GM12878 (cell line): ENCODE data around the gene CDC6. TPM values are rescaled to one million over a fixed set of nuclear protein-coding genes. Genes with fewer than 3 reads are reported as not detected.

Source experiments
- CBX5 ChIP-seq: sonication (generic); IDR thresholded peaks from 2 replicates; pipeline ENCODE4 v1.6.1; 2016; ENCODE audit warnings: low read depth, moderate library complexity, mild to moderate bottlenecking, inconsistent platforms
- RB1 ChIP-seq: fragments of 450-650 bp; formaldehyde crosslinking; IDR thresholded peaks from 2 replicates; pipeline ENCODE4 v1.6.1; 2017; ENCODE audit warnings: mild to moderate bottlenecking, borderline replicate concordance
- polyA plus RNA-seq, 11 experiments: library from polyadenylated mRNA; depleted of rRNA in 4 of 11; unstranded in 6 of 11; stranded (reverse) in 5 of 11; fragments of >200 nt; fragmentation: Nextera tagmentation in 4 of 11; fragmentation: Illumina TruSeq in 1 of 11; extraction: Ambion mirVana in 4 of 11; extraction: Trizol in 1 of 11; gene quantifications; 1 replicate in 1 of 11; 2 replicates in 10 of 11; pipeline versions ENCODE4 v1.2.1 to v1.2.3, GENCODE V29; 2011 to 2016; ENCODE audit warnings: inconsistent platforms in 2 of 11, missing spikeins in 2 of 11, low read depth in 1 of 11
- total RNA-seq, 4 experiments: library from RNA; depleted of rRNA in 3 of 4; stranded (reverse); fragments of >200 nt in 3 of 4; fragmentation: Illumina TruSeq in 1 of 4; extraction: Trizol in 1 of 4; gene quantifications; 2 replicates each; pipeline versions ENCODE4 v1.2.1 to v1.2.3, GENCODE V29; 2013 to 2021
- TF ChIP-seq, protein P1 (sequence below): fragments of 450-650 bp; IDR thresholded peaks from 2 replicates; pipeline ENCODE4 v1.6.1; 2016; ENCODE audit warnings: mild to moderate bottlenecking
- TF ChIP-seq, protein P2 (sequence below): IDR thresholded peaks from 2 replicates; pipeline ENCODE4 v1.6.1; 2012; ENCODE audit warnings: low read depth, low read length, improper control_type of control experiment
- TF ChIP-seq, protein P3 (sequence below): IDR thresholded peaks from 2 replicates; pipeline ENCODE4 v1.6.1; 2012; ENCODE audit warnings: mild to moderate bottlenecking, low read depth, low read length

The CDC6 gene
- total and polyA plus RNA-seq, 10 of the 15 experiments (the other 5 are each of a cell fraction or from before 2014, with no cell fraction given), result 13.3 to 60.9 (median 47.6) TPM

DNA sequence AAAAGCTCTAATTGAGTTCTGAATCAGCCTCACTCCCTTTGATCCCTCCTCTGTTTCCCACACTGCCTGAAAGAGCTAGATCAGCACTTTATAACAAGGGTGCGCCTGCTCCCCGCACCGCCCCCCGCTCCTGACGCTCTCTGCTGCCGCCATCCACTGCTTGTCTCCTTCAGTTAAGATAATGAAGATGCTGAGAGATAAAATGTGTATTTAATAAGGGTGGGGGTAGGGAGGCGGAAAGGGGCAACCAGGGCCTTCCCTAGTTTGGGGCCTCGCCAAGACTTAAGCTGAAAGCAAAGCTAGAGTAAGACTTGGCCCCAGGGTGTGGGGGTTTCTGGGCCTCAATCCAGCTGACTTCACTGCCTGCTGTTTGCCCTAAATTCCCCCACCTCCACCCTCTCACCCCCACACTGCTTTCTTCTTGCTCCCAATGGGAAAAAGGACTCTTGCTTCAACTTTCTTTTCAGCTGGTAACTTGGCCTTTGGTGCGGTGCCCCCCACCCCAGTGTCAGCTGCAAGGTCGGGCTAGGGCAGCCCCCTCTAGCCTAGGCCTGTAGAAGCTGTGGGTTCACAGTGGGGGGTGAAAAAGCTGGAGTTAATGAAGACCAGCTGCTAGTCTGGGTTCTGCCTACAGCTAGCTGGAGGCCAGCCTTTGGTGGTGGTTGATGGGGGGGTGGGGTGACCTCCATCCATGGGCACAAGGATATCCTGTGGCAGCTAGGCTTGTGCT, 19.5 kb downstream of the CDC6 start (continued):
- TF ChIP-seq, protein P1, sequence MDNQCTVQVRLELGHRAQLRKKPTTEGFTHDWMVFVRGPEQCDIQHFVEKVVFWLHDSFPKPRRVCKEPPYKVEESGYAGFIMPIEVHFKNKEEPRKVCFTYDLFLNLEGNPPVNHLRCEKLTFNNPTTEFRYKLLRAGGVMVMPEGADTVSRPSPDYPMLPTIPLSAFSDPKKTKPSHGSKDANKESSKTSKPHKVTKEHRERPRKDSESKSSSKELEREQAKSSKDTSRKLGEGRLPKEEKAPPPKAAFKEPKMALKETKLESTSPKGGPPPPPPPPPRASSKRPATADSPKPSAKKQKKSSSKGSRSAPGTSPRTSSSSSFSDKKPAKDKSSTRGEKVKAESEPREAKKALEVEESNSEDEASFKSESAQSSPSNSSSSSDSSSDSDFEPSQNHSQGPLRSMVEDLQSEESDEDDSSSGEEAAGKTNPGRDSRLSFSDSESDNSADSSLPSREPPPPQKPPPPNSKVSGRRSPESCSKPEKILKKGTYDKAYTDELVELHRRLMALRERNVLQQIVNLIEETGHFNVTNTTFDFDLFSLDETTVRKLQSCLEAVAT, result no peak
- TF ChIP-seq RB1 (no peak), CBX5 (no peak)
- TF ChIP-seq, protein P2, sequence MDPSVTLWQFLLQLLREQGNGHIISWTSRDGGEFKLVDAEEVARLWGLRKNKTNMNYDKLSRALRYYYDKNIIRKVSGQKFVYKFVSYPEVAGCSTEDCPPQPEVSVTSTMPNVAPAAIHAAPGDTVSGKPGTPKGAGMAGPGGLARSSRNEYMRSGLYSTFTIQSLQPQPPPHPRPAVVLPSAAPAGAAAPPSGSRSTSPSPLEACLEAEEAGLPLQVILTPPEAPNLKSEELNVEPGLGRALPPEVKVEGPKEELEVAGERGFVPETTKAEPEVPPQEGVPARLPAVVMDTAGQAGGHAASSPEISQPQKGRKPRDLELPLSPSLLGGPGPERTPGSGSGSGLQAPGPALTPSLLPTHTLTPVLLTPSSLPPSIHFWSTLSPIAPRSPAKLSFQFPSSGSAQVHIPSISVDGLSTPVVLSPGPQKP, result no peak
- TF ChIP-seq, protein P3, sequence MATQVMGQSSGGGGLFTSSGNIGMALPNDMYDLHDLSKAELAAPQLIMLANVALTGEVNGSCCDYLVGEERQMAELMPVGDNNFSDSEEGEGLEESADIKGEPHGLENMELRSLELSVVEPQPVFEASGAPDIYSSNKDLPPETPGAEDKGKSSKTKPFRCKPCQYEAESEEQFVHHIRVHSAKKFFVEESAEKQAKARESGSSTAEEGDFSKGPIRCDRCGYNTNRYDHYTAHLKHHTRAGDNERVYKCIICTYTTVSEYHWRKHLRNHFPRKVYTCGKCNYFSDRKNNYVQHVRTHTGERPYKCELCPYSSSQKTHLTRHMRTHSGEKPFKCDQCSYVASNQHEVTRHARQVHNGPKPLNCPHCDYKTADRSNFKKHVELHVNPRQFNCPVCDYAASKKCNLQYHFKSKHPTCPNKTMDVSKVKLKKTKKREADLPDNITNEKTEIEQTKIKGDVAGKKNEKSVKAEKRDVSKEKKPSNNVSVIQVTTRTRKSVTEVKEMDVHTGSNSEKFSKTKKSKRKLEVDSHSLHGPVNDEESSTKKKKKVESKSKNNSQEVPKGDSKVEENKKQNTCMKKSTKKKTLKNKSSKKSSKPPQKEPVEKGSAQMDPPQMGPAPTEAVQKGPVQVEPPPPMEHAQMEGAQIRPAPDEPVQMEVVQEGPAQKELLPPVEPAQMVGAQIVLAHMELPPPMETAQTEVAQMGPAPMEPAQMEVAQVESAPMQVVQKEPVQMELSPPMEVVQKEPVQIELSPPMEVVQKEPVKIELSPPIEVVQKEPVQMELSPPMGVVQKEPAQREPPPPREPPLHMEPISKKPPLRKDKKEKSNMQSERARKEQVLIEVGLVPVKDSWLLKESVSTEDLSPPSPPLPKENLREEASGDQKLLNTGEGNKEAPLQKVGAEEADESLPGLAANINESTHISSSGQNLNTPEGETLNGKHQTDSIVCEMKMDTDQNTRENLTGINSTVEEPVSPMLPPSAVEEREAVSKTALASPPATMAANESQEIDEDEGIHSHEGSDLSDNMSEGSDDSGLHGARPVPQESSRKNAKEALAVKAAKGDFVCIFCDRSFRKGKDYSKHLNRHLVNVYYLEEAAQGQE, result no peak
